HEK293 (cell line): ENCODE measurements around the gene CLTC.

ENCODE experiments used
- GLI4 ChIP-seq: fragments of 450-650 bp; formaldehyde crosslinking; IDR thresholded peaks from 2 replicates; pipeline ENCODE4 v1.5.1; 2016; ENCODE audit warnings: missing biosample characterization, missing genetic modification characterization
- KLF7 ChIP-seq: fragments of 450-650 bp; formaldehyde crosslinking; IDR thresholded peaks from 2 replicates; pipeline ENCODE4 v1.5.1; 2016; ENCODE audit warnings: missing biosample characterization, missing genetic modification characterization, borderline replicate concordance
- SP2 ChIP-seq: fragments of 450-650 bp; formaldehyde crosslinking; IDR thresholded peaks from 2 replicates; pipeline ENCODE4 v1.5.1; 2016; ENCODE audit warnings: missing biosample characterization, missing genetic modification characterization
- ZNF174 ChIP-seq: fragments of 450-650 bp; formaldehyde crosslinking; IDR thresholded peaks from 2 replicates; pipeline ENCODE4 v1.5.0; 2017; ENCODE audit warnings: missing biosample characterization, mild to moderate bottlenecking, missing genetic modification characterization
- ZNF184 ChIP-seq: fragments of 450-650 bp; IDR thresholded peaks from 2 replicates; pipeline ENCODE4 v1.5.1; 2018; ENCODE audit warnings: missing biosample characterization, mild to moderate bottlenecking, missing genetic modification characterization
- ZNF416 ChIP-seq: fragments of 450-650 bp; formaldehyde crosslinking; IDR thresholded peaks from 2 replicates; pipeline ENCODE4 v1.5.1; 2016; ENCODE audit warnings: missing biosample characterization, missing genetic modification characterization
- ZNF423 ChIP-seq: fragments of 450-650 bp; formaldehyde crosslinking; IDR thresholded peaks from 2 replicates; pipeline ENCODE4 v1.5.1; 2016; ENCODE audit warnings: missing biosample characterization, missing genetic modification characterization
- ZNF433 ChIP-seq: fragments of 450-650 bp; formaldehyde crosslinking; IDR thresholded peaks from 2 replicates; pipeline ENCODE4 v1.5.1; 2016; ENCODE audit warnings: missing biosample characterization, missing genetic modification characterization, low read depth
- ZNF629 ChIP-seq: fragments of 450-650 bp; formaldehyde crosslinking; IDR thresholded peaks from 2 replicates; pipeline ENCODE4 v1.5.1; 2017; ENCODE audit warnings: missing biosample characterization, missing genetic modification characterization
- ZNF660 ChIP-seq: fragments of 450-650 bp; IDR thresholded peaks from 2 replicates; pipeline ENCODE4 v1.5.1; 2018; ENCODE audit warnings: missing biosample characterization, mild to moderate bottlenecking, missing genetic modification characterization
- ZNF664 ChIP-seq: fragments of 450-650 bp; formaldehyde crosslinking; IDR thresholded peaks from 2 replicates; pipeline ENCODE4 v1.5.1; 2016; ENCODE audit warnings: missing biosample characterization, missing genetic modification characterization
- TF ChIP-seq, protein P1 (sequence below): fragments of 450-650 bp; formaldehyde crosslinking; optimal IDR thresholded peaks from 2 replicates; pipeline ENCODE3; 2016; ENCODE audit warnings: missing biosample characterization, mild to moderate bottlenecking, missing genetic modification characterization
- TF ChIP-seq, protein P2 (sequence below): fragments of 450-650 bp; formaldehyde crosslinking; IDR thresholded peaks from 2 replicates; pipeline ENCODE4 v1.5.1; 2016; ENCODE audit warnings: missing biosample characterization, missing genetic modification characterization

DNA sequence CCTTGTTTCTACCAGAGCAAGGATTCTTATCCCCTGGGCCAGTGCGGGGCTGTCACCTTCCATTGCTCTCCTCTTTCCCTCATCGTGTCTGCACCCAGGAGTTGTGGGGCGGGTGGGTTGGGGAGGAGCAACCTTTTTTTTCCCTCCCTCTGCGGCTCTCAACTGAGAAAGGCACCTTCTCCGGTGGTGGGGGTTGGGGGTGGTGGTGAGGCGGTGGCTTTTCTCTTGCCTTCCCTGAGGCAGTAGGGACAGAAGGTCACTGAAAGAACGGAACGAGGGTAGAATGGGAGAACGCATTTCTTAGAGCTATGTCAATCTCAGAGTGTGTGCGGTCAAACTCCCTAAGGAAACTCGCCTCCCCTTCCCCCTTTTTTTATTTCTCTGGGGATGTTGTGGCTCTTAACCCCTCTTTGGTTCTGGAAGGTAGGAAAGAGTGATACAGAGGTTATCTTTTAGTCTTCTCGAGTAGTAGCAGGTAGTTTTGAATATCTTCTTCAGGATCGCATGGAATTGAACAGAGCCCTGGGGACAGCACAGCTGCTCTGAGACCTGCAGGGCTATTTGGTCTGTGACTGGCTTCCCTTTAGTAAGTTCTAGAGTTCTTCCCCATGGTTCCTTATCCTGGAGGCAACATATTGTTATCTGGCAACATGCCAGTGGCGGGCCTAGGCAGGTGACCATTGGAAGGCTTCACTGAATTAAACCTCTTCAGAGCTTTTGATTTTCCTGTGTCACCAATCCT is 994 bp downstream of the CLTC start:
- TF ChIP-seq ZNF433 (tag by site-specific recombination) (no peak), KLF7 (tag by site-specific recombination) (no peak), ZNF423 (tag by site-specific recombination) (no peak), ZNF416 (tag by site-specific recombination) (no peak), ZNF664 (no peak), GLI4 (tag by site-specific recombination) (no peak), ZNF184 (tag by site-specific recombination) (peak; percentile 61; the same call in 1 of the 2 replicates), ZNF629 (tag by site-specific recombination) (no peak), SP2 (tag by site-specific recombination) (no peak), ZNF174 (tag by site-specific recombination) (no peak), ZNF660 (peak; percentile 91)
- TF ChIP-seq, protein P1, sequence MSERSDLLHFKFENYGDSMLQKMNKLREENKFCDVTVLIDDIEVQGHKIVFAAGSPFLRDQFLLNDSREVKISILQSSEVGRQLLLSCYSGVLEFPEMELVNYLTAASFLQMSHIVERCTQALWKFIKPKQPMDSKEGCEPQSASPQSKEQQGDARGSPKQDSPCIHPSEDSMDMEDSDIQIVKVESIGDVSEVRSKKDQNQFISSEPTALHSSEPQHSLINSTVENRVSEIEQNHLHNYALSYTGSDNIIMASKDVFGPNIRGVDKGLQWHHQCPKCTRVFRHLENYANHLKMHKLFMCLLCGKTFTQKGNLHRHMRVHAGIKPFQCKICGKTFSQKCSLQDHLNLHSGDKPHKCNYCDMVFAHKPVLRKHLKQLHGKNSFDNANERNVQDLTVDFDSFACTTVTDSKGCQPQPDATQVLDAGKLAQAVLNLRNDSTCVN (tag by site-specific recombination) = no peak
- TF ChIP-seq, protein P2, sequence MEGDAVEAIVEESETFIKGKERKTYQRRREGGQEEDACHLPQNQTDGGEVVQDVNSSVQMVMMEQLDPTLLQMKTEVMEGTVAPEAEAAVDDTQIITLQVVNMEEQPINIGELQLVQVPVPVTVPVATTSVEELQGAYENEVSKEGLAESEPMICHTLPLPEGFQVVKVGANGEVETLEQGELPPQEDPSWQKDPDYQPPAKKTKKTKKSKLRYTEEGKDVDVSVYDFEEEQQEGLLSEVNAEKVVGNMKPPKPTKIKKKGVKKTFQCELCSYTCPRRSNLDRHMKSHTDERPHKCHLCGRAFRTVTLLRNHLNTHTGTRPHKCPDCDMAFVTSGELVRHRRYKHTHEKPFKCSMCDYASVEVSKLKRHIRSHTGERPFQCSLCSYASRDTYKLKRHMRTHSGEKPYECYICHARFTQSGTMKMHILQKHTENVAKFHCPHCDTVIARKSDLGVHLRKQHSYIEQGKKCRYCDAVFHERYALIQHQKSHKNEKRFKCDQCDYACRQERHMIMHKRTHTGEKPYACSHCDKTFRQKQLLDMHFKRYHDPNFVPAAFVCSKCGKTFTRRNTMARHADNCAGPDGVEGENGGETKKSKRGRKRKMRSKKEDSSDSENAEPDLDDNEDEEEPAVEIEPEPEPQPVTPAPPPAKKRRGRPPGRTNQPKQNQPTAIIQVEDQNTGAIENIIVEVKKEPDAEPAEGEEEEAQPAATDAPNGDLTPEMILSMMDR = no peak
